HL-60 (cell line): ENCODE results near the gene SLITRK3.

ENCODE experiments used
- DNase-seq, 2 experiments: peaks; one replicate each; pipeline ENCODE4 v3.0.0-alpha.2; 2010 to 2020; ENCODE audit warnings: low read depth in 1 of 2, low spot score in 1 of 2
- H3K27ac ChIP-seq: fragments of 250-450 bp; sonication (Bioruptor Pico); replicated peaks from 2 replicates; pipeline ENCODE4 v1.5.1; 2020; ENCODE audit warnings: mild to moderate bottlenecking, moderate library complexity
- H3K27me3 ChIP-seq: fragments of 250-450 bp; sonication (Bioruptor Pico); 2 replicates; pipeline ENCODE4 v1.5.1; 2021; ENCODE audit warnings: mild to moderate bottlenecking, moderate library complexity; ENCODE audit not compliant: insufficient read depth, poor library complexity, severe bottlenecking
- H3K4me3 ChIP-seq: replicated peaks from 2 replicates; pipeline ENCODE4 v1.5.1; 2011; ENCODE audit warnings: mild to moderate bottlenecking, control low read depth, low read length; ENCODE audit not compliant: insufficient read depth
- CTCF ChIP-seq: IDR thresholded peaks from one replicate; pipeline ENCODE4 v1.5.1; 2011; ENCODE audit warnings: low read length, control low read depth, inconsistent platforms; ENCODE audit not compliant: insufficient read depth
- GABPA ChIP-seq: IDR thresholded peaks from 2 replicates; pipeline ENCODE4 v1.6.1; 2012; ENCODE audit warnings: low read depth
- POLR2AphosphoS5 ChIP-seq: IDR thresholded peaks from 2 replicates; pipeline ENCODE4 v1.6.1; 2012; ENCODE audit warnings: low read depth
- REST ChIP-seq: IDR thresholded peaks from 2 replicates; pipeline ENCODE4 v1.6.1; 2012; ENCODE audit warnings: low read depth; ENCODE audit not compliant: insufficient replicate concordance
- SPI1 ChIP-seq: IDR thresholded peaks from 2 replicates; pipeline ENCODE4 v1.6.1; 2012; ENCODE audit warnings: low read depth, mild to moderate bottlenecking, borderline replicate concordance

SLITRK3 gene

GRCh38 chr3:165206454-165207266, 10.5 kb upstream of the SLITRK3 start:
- no peaks in the 10 kb centered on the region for H3K27me3 ChIP-seq
- DNase-seq, result peak; percentile 8 to 55
- H3K27ac ChIP-seq, result no peak overlapping the region
- TF ChIP-seq GABPA, result no peak
- peak; percentile 72 for TF ChIP-seq CTCF
- H3K4me3 ChIP-seq, result no peak overlapping the region

- no peak overlapping the region for H3K27ac ChIP-seq
- no peak for TF ChIP-seq REST
- no peak for TF ChIP-seq CTCF
- TF ChIP-seq GABPA, result no peak
- TF ChIP-seq POLR2AphosphoS5, result no peak
- TF ChIP-seq SPI1, result no peak
- no peak for DNase-seq
- no peak overlapping the region for H3K4me3 ChIP-seq
- no peaks in the 10 kb centered on the region for H3K27me3 ChIP-seq
Observed at GRCh38 chr3:165204445-165204844, 8.3 kb upstream of the SLITRK3 start.

GRCh38 chr3:165202995-165203394, 6.8 kb upstream of the SLITRK3 start:
- no peak for DNase-seq
- TF ChIP-seq POLR2AphosphoS5 (no peak), REST (no peak), GABPA (no peak), SPI1 (no peak), CTCF (no peak)
- no peak overlapping the region for H3K4me3 ChIP-seq
- H3K27me3 ChIP-seq, result no peaks in the 10 kb centered on the region
- no peak overlapping the region for H3K27ac ChIP-seq

GRCh38 chr3:165201964-165202363, 5.8 kb upstream of the SLITRK3 start:
- no peak for TF ChIP-seq POLR2AphosphoS5
- TF ChIP-seq REST, result no peak
- TF ChIP-seq CTCF, result no peak
- TF ChIP-seq SPI1, result no peak
- TF ChIP-seq GABPA, result no peak
- DNase-seq, result no peak
- no peak overlapping the region for H3K27ac ChIP-seq
- H3K27me3 ChIP-seq, result peaks cover 10% of the 10 kb centered on the region
- no peak overlapping the region for H3K4me3 ChIP-seq
